NCI-H2196 treated with DMSO at 0.1 percent for 48 hours (cell line): Measurements from ENCODE around the gene PI4K2A.

Source experiments
- DNase-seq: peaks from one replicate; lab custom pipeline; 2025; ENCODE audit not compliant: unreplicated experiment; lab: John Stamatoyannopoulos, UW

The PI4K2A gene

GRCh38 chr10:97704341-97704740 is 63.9 kb downstream of the PI4K2A start:
- DNase-seq = no peak

- no peak for DNase-seq
Observed at GRCh38 chr10:97705006-97705670, 64.7 kb downstream of the PI4K2A start.

- no peak for DNase-seq
Observed at GRCh38 chr10:97707134-97707861, 66.8 kb downstream of the PI4K2A start.

- no peak for DNase-seq
Observed at GRCh38 chr10:97708167-97708566, 67.7 kb downstream of the PI4K2A start.

GRCh38 chr10:97708976-97709946 is 68.8 kb downstream of the PI4K2A start:
- peak; percentile 16 for DNase-seq

- DNase-seq = no peak
Observed at GRCh38 chr10:97711640-97712572, 71.4 kb downstream of the PI4K2A start.

GRCh38 chr10:97713339-97713825 is 72.9 kb downstream of the PI4K2A start, which contains the start of gene MARVELD1:
TSS of gene MARVELD1 (plus strand) at chr10:97713730. CDS start at chr10:97713877, 147 bp downstream.
- peak; percentile 24 for DNase-seq

GRCh38 chr10:97713826-97714400 is 73.4 kb downstream of the PI4K2A start:
- DNase-seq = peak; percentile 25

- no peak for DNase-seq
Observed at GRCh38 chr10:97714401-97715258, 74.2 kb downstream of the PI4K2A start.

GRCh38 chr10:97715259-97715874 is 74.9 kb downstream of the PI4K2A start:
- no peak for DNase-seq

GRCh38 chr10:97717627-97718026 is 77.2 kb downstream of the PI4K2A start:
- no peak for DNase-seq

- no peak for DNase-seq
Observed at GRCh38 chr10:97718178-97718577, 77.7 kb downstream of the PI4K2A start.

- peak; percentile 74 for DNase-seq
Observed at GRCh38 chr10:97718659-97719142, 78.2 kb downstream of the PI4K2A start.

- no peak for DNase-seq
Observed at GRCh38 chr10:97719602-97720001, 79.1 kb downstream of the PI4K2A start.

GRCh38 chr10:97721871-97722780 is 81.7 kb downstream of the PI4K2A start:
- no peak for DNase-seq

- no peak for DNase-seq
Observed at GRCh38 chr10:97723001-97723400, 82.5 kb downstream of the PI4K2A start.

- no peak for DNase-seq
Observed at GRCh38 chr10:97724341-97724941, 84.0 kb downstream of the PI4K2A start.
